ENCODE data around the gene CNIH2. TPM values are rescaled to one million over a fixed set of nuclear protein-coding genes. Genes with fewer than 3 reads are reported as not detected.

Gene CNIH2
- total and polyA plus RNA-seq, 2 of the 8 experiments (the other 6 are each of a cell fraction or from before 2014, with no cell fraction given) = 12.5 to 15.8 TPM

DNA sequence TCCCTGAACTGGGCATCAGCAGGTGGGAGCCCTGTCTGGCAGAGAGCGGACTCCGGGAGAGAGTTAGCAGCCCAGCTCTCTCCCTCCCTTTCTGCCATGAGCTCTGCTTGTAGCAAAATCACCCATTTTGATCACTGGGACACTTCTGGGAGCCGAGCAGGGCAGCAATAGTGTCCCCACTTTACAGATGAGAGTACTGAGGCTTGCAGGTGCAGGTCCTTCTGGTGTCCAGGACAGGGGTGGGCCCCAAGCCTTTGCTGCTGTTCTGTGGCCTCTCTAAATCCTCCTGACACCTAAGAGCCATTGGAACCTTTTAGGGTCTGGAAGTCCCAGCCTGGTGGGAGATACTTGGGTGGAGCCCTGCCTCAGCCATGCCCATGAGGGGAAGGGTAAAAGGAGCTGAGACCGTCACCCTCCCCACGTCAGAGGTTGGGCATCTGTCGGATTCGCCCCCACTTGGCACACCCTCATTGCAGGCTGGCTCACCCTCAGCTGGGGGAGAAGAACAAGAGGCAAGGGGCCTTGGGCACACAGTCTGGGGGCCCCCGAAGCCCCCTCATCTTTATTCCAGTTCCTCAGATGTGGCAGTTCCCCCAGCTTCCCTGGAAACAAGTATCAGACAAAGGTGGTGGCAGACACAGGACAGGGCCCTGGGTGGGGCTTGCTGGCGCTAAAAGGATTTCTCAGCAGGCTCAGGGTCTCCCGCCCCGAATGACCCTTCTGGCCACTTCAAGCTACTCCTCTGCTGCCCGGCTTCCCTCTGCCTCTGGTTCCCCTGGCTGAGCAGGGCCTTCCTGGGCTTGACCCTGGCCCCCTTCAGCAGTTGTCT is 53.8 kb downstream of the CNIH2 start (continued):
- TF ChIP-seq, protein P1, sequence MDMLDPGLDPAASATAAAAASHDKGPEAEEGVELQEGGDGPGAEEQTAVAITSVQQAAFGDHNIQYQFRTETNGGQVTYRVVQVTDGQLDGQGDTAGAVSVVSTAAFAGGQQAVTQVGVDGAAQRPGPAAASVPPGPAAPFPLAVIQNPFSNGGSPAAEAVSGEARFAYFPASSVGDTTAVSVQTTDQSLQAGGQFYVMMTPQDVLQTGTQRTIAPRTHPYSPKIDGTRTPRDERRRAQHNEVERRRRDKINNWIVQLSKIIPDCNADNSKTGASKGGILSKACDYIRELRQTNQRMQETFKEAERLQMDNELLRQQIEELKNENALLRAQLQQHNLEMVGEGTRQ (IDR thresholded peaks at IDR 0.05; ENCODE audit: low read length) = no peak

Data from H1 (cell line).